SKM-1 treated with dmso at 0.1 percent for 144 hours (cell line): ENCODE measurements around the gene MCEE.
"Not testable (repeated sequence)": the region's sequence is repeated elsewhere in the genome, so short reads cannot be mapped to it uniquely, and the experiment has no call there.

Experiments
- DNase-seq: peaks from one replicate; lab custom pipeline; 2025; ENCODE audit not compliant: unreplicated experiment; lab: John Stamatoyannopoulos, UW

The MCEE gene

GRCh38 chr2:71130152-71130904 is at the start of gene MCEE, which contains the start of gene MPHOSPH10:
Gene MCEE, minus strand, starts transcription at chr2:71130229. Its CDS starts 10 bp downstream, at chr2:71130219.
Gene MPHOSPH10, plus strand, starts transcription at chr2:71130634. Its CDS starts 32 bp downstream, at chr2:71130666.
- peak; percentile 93 for DNase-seq

GRCh38 chr2:71178836-71179235 is 48.8 kb upstream of the MCEE start:
- DNase-seq, result not testable (repeated sequence)

GRCh38 chr2:71174207-71174606 is 44.2 kb upstream of the MCEE start:
- no peak for DNase-seq

- no peak for DNase-seq
Observed at GRCh38 chr2:71173096-71173495, 43.1 kb upstream of the MCEE start.

GRCh38 chr2:71166812-71167211 is 36.8 kb upstream of the MCEE start:
- no peak for DNase-seq

- peak; percentile 34 for DNase-seq
Observed at GRCh38 chr2:71157124-71157793, 27.2 kb upstream of the MCEE start.

GRCh38 chr2:71156573-71156972 is 26.5 kb upstream of the MCEE start:
- no peak for DNase-seq

GRCh38 chr2:71155846-71156245 is 25.8 kb upstream of the MCEE start:
- no peak for DNase-seq

GRCh38 chr2:71154798-71155197 is 24.8 kb upstream of the MCEE start:
- DNase-seq, result peak; percentile 27

GRCh38 chr2:71154279-71154678 is 24.2 kb upstream of the MCEE start:
- DNase-seq, result no peak

GRCh38 chr2:71153585-71154224 is 23.7 kb upstream of the MCEE start:
- no peak for DNase-seq

GRCh38 chr2:71151620-71152019 is 21.6 kb upstream of the MCEE start:
- DNase-seq, result no peak

GRCh38 chr2:71150082-71150816 is 20.2 kb upstream of the MCEE start:
- no peak for DNase-seq

GRCh38 chr2:71148506-71149063 is 18.6 kb upstream of the MCEE start:
- DNase-seq, result no peak

- DNase-seq, result no peak
Observed at GRCh38 chr2:71143782-71144181, 13.8 kb upstream of the MCEE start.

GRCh38 chr2:71136174-71136573 is 6.1 kb upstream of the MCEE start:
- DNase-seq, result no peak

- DNase-seq, result no peak
Observed at GRCh38 chr2:71133603-71134002, 3.6 kb upstream of the MCEE start.

- not testable (repeated sequence) for DNase-seq
Observed at GRCh38 chr2:71131387-71132166, 1.5 kb upstream of the MCEE start.

GRCh38 chr2:71130905-71131244 is 846 bp upstream of the MCEE start:
- peak; percentile 33 for DNase-seq

GRCh38 chr2:71129902-71130151 is 202 bp downstream of the MCEE start:
- peak; percentile 36 for DNase-seq
